Mesothelial cell of epicardium (in vitro differentiated cells): Measurements from ENCODE around the gene ETV3. TPM values are rescaled to one million over a fixed set of nuclear protein-coding genes. Genes with fewer than 3 reads are reported as not detected.

Experiments
- DNase-seq, 2 experiments: peaks; one replicate each; pipeline ENCODE4 v3.0.0; 2021; ENCODE audit warnings: low spot score in 2 of 2; ENCODE audit not compliant: unreplicated experiment in 2 of 2
- H3K27ac Mint-ChIP-seq: 2 replicates; pipeline ENCODE4 v1.8.0; 2021; ENCODE audit warnings: mixed read lengths
- H3K27me3 Mint-ChIP-seq: 2 replicates; pipeline ENCODE4 v1.8.0; 2021; ENCODE audit warnings: low read depth, mixed read lengths
- H3K36me3 Mint-ChIP-seq: 2 replicates; pipeline ENCODE4 v1.8.0; 2021; ENCODE audit warnings: mixed read lengths
- H3K4me1 Mint-ChIP-seq: 2 replicates; pipeline ENCODE4 v1.8.0; 2021; ENCODE audit warnings: mixed read lengths
- H3K4me3 Mint-ChIP-seq: 2 replicates; pipeline ENCODE4 v1.8.0; 2021; ENCODE audit warnings: mild to moderate bottlenecking, moderate library complexity, mixed read lengths
- H3K9me3 Mint-ChIP-seq: 2 replicates; pipeline ENCODE4 v1.8.0; 2021; ENCODE audit warnings: mixed read lengths
- CTCF ChIP-seq: fragments of 200-600 bp; sonication (generic); IDR thresholded peaks from one replicate; pipeline ENCODE4 v1.5.0; 2021; ENCODE audit warnings: antibody characterized with exemption; ENCODE audit not compliant: unreplicated experiment
- total RNA-seq: library from RNA; stranded (reverse); gene quantifications from 3 replicates; pipeline ENCODE4 v1.2.1, GENCODE V29; 2021

ETV3 gene
- total RNA-seq, 1 donor from 2014 or later, result 57.8 TPM

GRCh38 chr1:157136133-157136532, 2.1 kb downstream of the ETV3 start:
- H3K9me3 Mint-ChIP-seq, result no peaks in the 10 kb centered on the region
- peaks cover 88% of the 10 kb centered on the region for H3K4me1 Mint-ChIP-seq
- no peak for DNase-seq
- H3K27me3 Mint-ChIP-seq, result no peaks in the 10 kb centered on the region
- peak overlapping the region; percentile 99 for H3K27ac Mint-ChIP-seq
- H3K36me3 Mint-ChIP-seq, result peaks cover 12% of the 10 kb centered on the region
- TF ChIP-seq CTCF, result no peak
- H3K4me3 Mint-ChIP-seq, result peak overlapping the region; percentile 97

GRCh38 chr1:157135646-157136045, 2.5 kb downstream of the ETV3 start:
- peaks cover 12% of the 10 kb centered on the region for H3K36me3 Mint-ChIP-seq
- no peak overlapping the region for H3K4me3 Mint-ChIP-seq
- no peaks in the 10 kb centered on the region for H3K9me3 Mint-ChIP-seq
- H3K4me1 Mint-ChIP-seq, result peaks cover 83% of the 10 kb centered on the region
- no peaks in the 10 kb centered on the region for H3K27me3 Mint-ChIP-seq
- no peak for TF ChIP-seq CTCF
- peak overlapping the region; percentile 99 for H3K27ac Mint-ChIP-seq
- no peak for DNase-seq

- Mint-ChIP-seq H3K4me1 (peaks cover 77% of the 10 kb centered on the region), H3K9me3 (no peaks in the 10 kb centered on the region)
- TF ChIP-seq CTCF, result no peak
Measured at GRCh38 chr1:157135070-157135469, 3.1 kb downstream of the ETV3 start.

GRCh38 chr1:157134442-157134841, 3.8 kb downstream of the ETV3 start:
- no peak overlapping the region for H3K4me3 Mint-ChIP-seq
- H3K36me3 Mint-ChIP-seq, result peaks cover 12% of the 10 kb centered on the region
- H3K27me3 Mint-ChIP-seq, result no peaks in the 10 kb centered on the region
- H3K4me1 Mint-ChIP-seq, result peaks cover 71% of the 10 kb centered on the region
- H3K9me3 Mint-ChIP-seq, result no peaks in the 10 kb centered on the region
- DNase-seq, result no peak
- TF ChIP-seq CTCF, result no peak
- H3K27ac Mint-ChIP-seq, result peak overlapping the region; percentile 91

More at GRCh38 chr1:157135070-157135469, 3.1 kb downstream of the ETV3 start:
- Mint-ChIP-seq H3K4me3 (no peak overlapping the region), H3K27ac (peak overlapping the region; percentile 74), H3K27me3 (no peaks in the 10 kb centered on the region), H3K36me3 (peaks cover 12% of the 10 kb centered on the region)
- DNase-seq, result no peak

- Mint-ChIP-seq H3K27ac (peak overlapping the region; percentile 91), H3K4me1 (peaks cover 65% of the 10 kb centered on the region), H3K36me3 (peaks cover 13% of the 10 kb centered on the region), H3K4me3 (no peak overlapping the region), H3K27me3 (no peaks in the 10 kb centered on the region), H3K9me3 (no peaks in the 10 kb centered on the region)
- TF ChIP-seq CTCF, result no peak
- DNase-seq, result no peak
Measured at GRCh38 chr1:157133426-157133825, 4.8 kb downstream of the ETV3 start.

- DNase-seq, result no peak
- peaks cover 68% of the 10 kb centered on the region for H3K4me1 Mint-ChIP-seq
- H3K36me3 Mint-ChIP-seq, result peaks cover 20% of the 10 kb centered on the region
- peak overlapping the region; percentile 91 for H3K27ac Mint-ChIP-seq
- no peaks in the 10 kb centered on the region for H3K27me3 Mint-ChIP-seq
- no peak overlapping the region for H3K4me3 Mint-ChIP-seq
- H3K9me3 Mint-ChIP-seq, result no peaks in the 10 kb centered on the region
- no peak for TF ChIP-seq CTCF
Measured at GRCh38 chr1:157132616-157133167, 5.5 kb downstream of the ETV3 start.
